Measurements from ENCODE around the gene GRAMD2B. TPM values are rescaled to one million over a fixed set of nuclear protein-coding genes. Genes with fewer than 3 reads are reported as not detected.

GRAMD2B gene
- polyA plus RNA-seq, 4 donors, result 13.7 to 39.1 (median 20.4) TPM

DNA sequence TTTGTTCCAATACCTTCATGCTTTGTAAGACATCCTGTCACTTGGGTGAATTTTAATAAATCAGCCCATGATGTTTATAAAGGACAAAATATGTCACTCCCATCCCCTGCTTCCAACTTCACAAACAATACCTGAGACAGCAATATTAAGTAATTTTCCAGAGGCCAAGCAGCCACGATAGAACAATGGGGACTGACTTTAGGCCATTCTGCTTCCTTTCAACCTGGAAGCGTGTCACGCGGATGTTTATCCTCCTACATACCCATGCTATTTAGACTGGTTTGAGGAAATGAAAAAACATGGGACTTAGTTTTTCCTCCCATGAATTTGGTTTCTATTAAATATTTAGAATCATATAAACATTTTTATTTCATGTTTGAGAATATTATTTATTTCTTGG is 82.9 kb downstream of the GRAMD2B start:
- DNase-seq, result no peak
- Histone ChIP-seq H3K36me3 (ENCODE audit: control insufficient read depth in 3 of 3, insufficient read depth in 2 of 3, low read depth in 1 of 3, low read length in 3 of 3) (no peaks in the 10 kb centered on the region), H3K27me3 (ENCODE audit: control insufficient read depth in 3 of 3, insufficient read depth in 3 of 3, low read length in 3 of 3) (no peaks in the 10 kb centered on the region), H3K4me1 (ENCODE audit: control insufficient read depth in 3 of 3, insufficient read depth in 2 of 3, low read depth in 1 of 3, low read length in 2 of 3) (peaks cover 0 to 5% (median 0%) of the 10 kb centered on the region in 3 donors), H3K4me3 (ENCODE audit: low read depth in 1 of 3, low read length in 3 of 3) (no peak overlapping the region), H3K27ac (ENCODE audit: low read depth in 1 of 3, low read length in 2 of 3) (no peak overlapping the region), H3K9me3 (ENCODE audit: control insufficient read depth in 2 of 2, insufficient read depth in 1 of 2, low read depth in 1 of 2, low read length in 1 of 2) (no peaks in the 10 kb centered on the region)
- no peak for FAIRE-seq
- WGBS, 3 donors, result 81 to 90% (median 86%) methylated on average over 4 of the region's 4 CpGs

DNA sequence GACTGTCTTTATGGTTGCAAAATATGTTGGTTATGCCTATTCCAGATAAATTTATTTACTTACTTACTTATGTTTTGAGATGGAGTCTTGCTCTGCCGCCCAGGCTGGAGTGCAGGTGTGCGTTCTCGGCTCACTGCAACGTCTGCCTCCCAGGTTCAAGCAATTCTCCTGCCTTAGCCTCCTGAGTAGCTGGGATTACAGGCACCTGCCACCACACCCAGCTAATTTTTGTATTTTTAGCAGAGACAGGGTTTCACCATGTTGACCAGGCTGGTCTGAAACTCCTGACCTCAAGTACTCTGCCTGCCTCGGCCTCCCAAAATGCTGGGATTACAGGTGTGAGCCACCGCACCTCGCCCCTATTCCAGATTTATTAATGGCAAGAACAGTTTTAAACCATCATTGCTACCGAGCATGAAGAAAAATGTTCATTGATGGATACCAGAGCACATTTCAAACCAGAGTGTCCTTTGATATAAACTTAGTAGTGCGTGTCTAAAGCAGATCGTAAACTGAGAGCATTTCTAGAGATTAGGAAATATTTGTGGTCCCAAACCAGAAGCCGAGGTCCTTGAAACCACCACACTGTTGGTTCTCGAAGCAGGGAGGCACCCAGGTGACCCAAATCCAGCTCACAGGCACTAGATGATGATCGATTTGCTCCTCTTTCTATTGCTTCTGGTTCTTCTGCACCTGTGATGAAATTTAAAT is 85.2 kb downstream of the GRAMD2B start:
- H3K36me3 ChIP-seq (ENCODE audit: control insufficient read depth in 3 of 3, insufficient read depth in 2 of 3, low read depth in 1 of 3, low read length in 3 of 3), result no peaks in the 10 kb centered on the region
- H3K4me1 ChIP-seq (ENCODE audit: control insufficient read depth in 3 of 3, insufficient read depth in 2 of 3, low read depth in 1 of 3, low read length in 2 of 3), result peaks cover 0 to 5% (median 0%) of the 10 kb centered on the region in 3 donors
- H3K4me3 ChIP-seq (ENCODE audit: low read depth in 1 of 3, low read length in 3 of 3), result no peak overlapping the region
- no peak for FAIRE-seq
- no peaks in the 10 kb centered on the region for H3K9me3 ChIP-seq (ENCODE audit: control insufficient read depth in 2 of 2, insufficient read depth in 1 of 2, low read depth in 1 of 2, low read length in 1 of 2)
- 84 to 89% (median 86%) methylated on average over 13 of the region's 13 CpGs for WGBS, 3 donors
- H3K27ac ChIP-seq (ENCODE audit: low read depth in 1 of 3, low read length in 2 of 3), result peak overlapping the region in 2 of 3 donors; percentile 8 to 97
- H3K27me3 ChIP-seq (ENCODE audit: control insufficient read depth in 3 of 3, insufficient read depth in 3 of 3, low read length in 3 of 3), result no peaks in the 10 kb centered on the region
- no peak for DNase-seq

DNA sequence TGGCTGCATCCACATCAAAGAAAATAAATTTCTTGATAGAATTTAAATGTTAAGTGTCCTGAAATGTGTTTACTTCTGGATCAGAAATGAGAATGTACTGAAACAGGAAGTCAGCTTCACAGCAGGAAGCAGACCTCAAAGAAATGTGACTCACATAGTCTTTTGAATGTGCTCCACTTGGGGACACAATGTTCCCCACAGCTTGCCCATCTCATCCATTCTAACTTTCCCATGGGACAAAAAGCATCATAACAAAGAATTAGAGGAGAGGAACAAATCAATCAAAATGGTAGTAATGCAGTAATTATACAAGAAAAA is 85.7 kb downstream of the GRAMD2B start:
- Histone ChIP-seq H3K27ac (ENCODE audit: low read depth in 1 of 3, low read length in 2 of 3) (peak overlapping the region in 1 of 3 donors; percentile 97), H3K27me3 (ENCODE audit: control insufficient read depth in 3 of 3, insufficient read depth in 3 of 3, low read length in 3 of 3) (no peaks in the 10 kb centered on the region), H3K4me3 (ENCODE audit: low read depth in 1 of 3, low read length in 3 of 3) (no peak overlapping the region), H3K9me3 (ENCODE audit: control insufficient read depth in 2 of 2, insufficient read depth in 1 of 2, low read depth in 1 of 2, low read length in 1 of 2) (no peaks in the 10 kb centered on the region), H3K4me1 (ENCODE audit: control insufficient read depth in 3 of 3, insufficient read depth in 2 of 3, low read depth in 1 of 3, low read length in 2 of 3) (peaks cover 0 to 5% (median 0%) of the 10 kb centered on the region in 3 donors), H3K36me3 (ENCODE audit: control insufficient read depth in 3 of 3, insufficient read depth in 2 of 3, low read depth in 1 of 3, low read length in 3 of 3) (no peaks in the 10 kb centered on the region)
- no peak for FAIRE-seq
- DNase-seq, result peak in 1 of 2 donors; percentile 48

DNA sequence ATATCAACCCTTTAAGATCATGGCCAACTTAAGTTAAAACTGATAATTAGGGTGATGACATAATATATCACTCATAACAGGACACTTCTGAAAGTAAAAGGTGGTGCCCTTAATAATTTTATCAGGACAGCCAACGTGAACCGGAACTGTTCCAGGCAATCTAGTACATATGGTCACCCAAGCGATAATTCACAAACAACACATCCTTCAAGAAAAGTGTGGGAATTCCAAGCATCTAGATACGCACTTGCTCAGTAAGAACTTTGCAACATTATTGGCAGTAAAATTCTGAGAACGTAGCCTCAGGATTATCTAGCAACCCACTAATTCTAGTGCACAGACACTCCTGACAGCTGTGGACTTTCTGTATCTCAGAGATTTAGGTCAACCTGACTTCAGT is 86.1 kb downstream of the GRAMD2B start:
- Histone ChIP-seq H3K36me3 (ENCODE audit: control insufficient read depth in 3 of 3, insufficient read depth in 2 of 3, low read depth in 1 of 3, low read length in 3 of 3) (no peaks in the 10 kb centered on the region), H3K27ac (ENCODE audit: low read depth in 1 of 3, low read length in 2 of 3) (peak overlapping the region in 1 of 3 donors; percentile 82), H3K4me3 (ENCODE audit: low read depth in 1 of 3, low read length in 3 of 3) (no peak overlapping the region), H3K9me3 (ENCODE audit: control insufficient read depth in 2 of 2, insufficient read depth in 1 of 2, low read depth in 1 of 2, low read length in 1 of 2) (no peaks in the 10 kb centered on the region), H3K27me3 (ENCODE audit: control insufficient read depth in 3 of 3, insufficient read depth in 3 of 3, low read length in 3 of 3) (no peaks in the 10 kb centered on the region), H3K4me1 (ENCODE audit: control insufficient read depth in 3 of 3, insufficient read depth in 2 of 3, low read depth in 1 of 3, low read length in 2 of 3) (peaks cover 0 to 5% (median 0%) of the 10 kb centered on the region in 3 donors)
- no peak for FAIRE-seq
- 82 to 88% (median 86%) methylated on average over 5 of the region's 5 CpGs for WGBS, 3 donors
- no peak for DNase-seq

DNA sequence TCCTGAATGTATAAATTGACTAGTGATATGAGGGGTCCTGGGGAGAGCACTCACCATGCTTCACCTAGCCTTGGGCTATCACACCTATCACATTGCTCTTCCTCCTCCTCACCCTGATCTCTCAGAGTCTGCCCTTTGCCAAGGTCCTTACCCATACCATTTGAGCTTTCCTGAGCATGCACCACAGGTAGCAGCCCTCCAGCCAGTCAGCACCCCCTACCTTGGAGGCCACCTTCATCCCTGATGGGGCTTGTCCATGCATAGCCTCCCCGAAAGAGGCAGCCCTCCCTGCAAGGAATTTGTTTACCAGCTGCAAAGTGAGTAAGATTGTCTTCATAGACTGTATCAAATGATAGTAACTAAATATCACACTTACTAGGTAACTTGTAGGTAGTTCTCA is 88.8 kb downstream of the GRAMD2B start:
- H3K27ac ChIP-seq (ENCODE audit: low read depth in 1 of 3, low read length in 2 of 3), result no peak overlapping the region
- FAIRE-seq (no peak), DNase-seq (no peak)
- WGBS, 3 donors, result 90 to 100% (median 97%) methylated on average over 1 of the region's 1 CpG
- H3K27me3 ChIP-seq (ENCODE audit: control insufficient read depth in 3 of 3, insufficient read depth in 3 of 3, low read length in 3 of 3), result no peaks in the 10 kb centered on the region
- peaks cover 0 to 5% (median 0%) of the 10 kb centered on the region in 3 donors for H3K4me1 ChIP-seq (ENCODE audit: control insufficient read depth in 3 of 3, insufficient read depth in 2 of 3, low read depth in 1 of 3, low read length in 2 of 3)
- H3K36me3 ChIP-seq (ENCODE audit: control insufficient read depth in 3 of 3, insufficient read depth in 2 of 3, low read depth in 1 of 3, low read length in 3 of 3), result no peaks in the 10 kb centered on the region
- no peak overlapping the region for H3K4me3 ChIP-seq (ENCODE audit: low read depth in 1 of 3, low read length in 3 of 3)
- H3K9me3 ChIP-seq (ENCODE audit: control insufficient read depth in 2 of 2, insufficient read depth in 1 of 2, low read depth in 1 of 2, low read length in 1 of 2), result no peaks in the 10 kb centered on the region

DNA sequence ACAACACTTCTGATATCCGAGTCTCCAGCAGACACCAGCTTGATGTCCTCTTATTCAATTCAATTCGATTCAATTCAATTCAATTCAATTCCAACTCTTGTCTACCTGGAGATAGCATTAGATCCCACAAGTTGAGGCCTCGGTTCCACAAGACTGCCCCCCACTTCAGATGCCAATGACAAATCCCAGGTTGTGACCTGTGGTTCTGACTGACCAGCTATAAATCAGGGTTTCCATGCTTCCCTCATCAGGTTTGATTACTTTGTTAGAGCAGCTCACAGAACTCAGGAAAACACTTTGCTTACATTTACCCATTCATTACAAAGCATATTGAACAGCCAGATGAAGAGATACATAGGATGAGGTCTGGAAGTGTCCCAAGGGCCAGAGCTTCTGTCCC is 89.2 kb downstream of the GRAMD2B start:
- DNase-seq (no peak), FAIRE-seq (no peak)
- no peak overlapping the region for H3K4me3 ChIP-seq (ENCODE audit: low read depth in 1 of 3, low read length in 3 of 3)
- peaks cover 0 to 5% (median 0%) of the 10 kb centered on the region in 3 donors for H3K4me1 ChIP-seq (ENCODE audit: control insufficient read depth in 3 of 3, insufficient read depth in 2 of 3, low read depth in 1 of 3, low read length in 2 of 3)
- H3K27me3 ChIP-seq (ENCODE audit: control insufficient read depth in 3 of 3, insufficient read depth in 3 of 3, low read length in 3 of 3), result no peaks in the 10 kb centered on the region
- no peaks in the 10 kb centered on the region for H3K36me3 ChIP-seq (ENCODE audit: control insufficient read depth in 3 of 3, insufficient read depth in 2 of 3, low read depth in 1 of 3, low read length in 3 of 3)
- WGBS, 3 donors, result 88 to 91% (median 90%) methylated on average over 3 of the region's 3 CpGs
- no peaks in the 10 kb centered on the region for H3K9me3 ChIP-seq (ENCODE audit: control insufficient read depth in 2 of 2, insufficient read depth in 1 of 2, low read depth in 1 of 2, low read length in 1 of 2)
- peak overlapping the region in 1 of 3 donors; percentile 18 for H3K27ac ChIP-seq (ENCODE audit: low read depth in 1 of 3, low read length in 2 of 3)

DNA sequence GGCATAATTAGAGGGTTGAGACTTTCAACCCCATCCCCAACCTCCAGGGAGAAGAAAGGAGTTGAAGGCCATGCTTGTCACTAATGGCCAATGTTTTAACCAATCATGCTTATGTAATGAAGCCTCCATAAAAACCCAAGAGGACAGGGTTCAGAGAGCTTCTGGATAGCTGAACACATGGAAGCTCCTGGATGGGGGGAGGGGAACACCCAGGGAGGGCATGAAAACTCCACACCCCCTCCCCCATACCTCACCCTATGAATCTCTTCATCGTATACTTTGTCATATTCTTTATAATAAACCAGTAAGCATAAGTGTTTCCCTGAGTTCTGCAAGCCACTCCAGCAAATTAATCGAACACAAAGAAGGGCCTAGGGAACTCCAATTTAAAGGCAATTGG is 90.1 kb downstream of the GRAMD2B start:
- no peak overlapping the region for H3K4me3 ChIP-seq (ENCODE audit: low read depth in 1 of 3, low read length in 3 of 3)
- H3K9me3 ChIP-seq (ENCODE audit: control insufficient read depth in 2 of 2, insufficient read depth in 1 of 2, low read depth in 1 of 2, low read length in 1 of 2), result no peaks in the 10 kb centered on the region
- 74 to 91% (median 84%) methylated on average over 2 of the region's 2 CpGs for WGBS, 3 donors
- peak overlapping the region in 1 of 3 donors; percentile 45 for H3K27ac ChIP-seq (ENCODE audit: low read depth in 1 of 3, low read length in 2 of 3)
- no peaks in the 10 kb centered on the region for H3K27me3 ChIP-seq (ENCODE audit: control insufficient read depth in 3 of 3, insufficient read depth in 3 of 3, low read length in 3 of 3)
- no peak for FAIRE-seq
- peaks cover 0 to 5% (median 0%) of the 10 kb centered on the region in 3 donors for H3K4me1 ChIP-seq (ENCODE audit: control insufficient read depth in 3 of 3, insufficient read depth in 2 of 3, low read depth in 1 of 3, low read length in 2 of 3)
- no peaks in the 10 kb centered on the region for H3K36me3 ChIP-seq (ENCODE audit: control insufficient read depth in 3 of 3, insufficient read depth in 2 of 3, low read depth in 1 of 3, low read length in 3 of 3)
- DNase-seq, result no peak

DNA sequence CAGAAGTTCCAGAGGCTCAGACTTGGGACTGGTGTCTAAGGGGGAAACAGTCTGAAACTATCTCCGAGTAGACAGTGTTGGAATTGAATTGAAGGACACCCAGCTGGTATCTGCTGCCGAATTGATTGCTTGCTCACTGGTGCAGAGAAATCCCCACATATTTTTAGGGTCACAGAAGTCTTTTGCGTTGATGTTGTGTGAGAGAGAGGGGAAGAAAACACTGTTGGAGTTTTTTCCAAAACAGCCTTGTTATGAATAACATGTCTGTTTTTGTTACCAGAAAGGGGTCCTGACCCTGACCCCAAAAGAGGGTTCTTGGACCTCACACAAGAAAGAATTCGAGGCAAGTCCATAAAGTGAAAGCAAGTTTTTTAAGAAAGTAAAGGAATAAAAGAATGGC is 90.5 kb downstream of the GRAMD2B start:
- no peak for DNase-seq
- WGBS, 3 donors, result 63 to 84% (median 81%) methylated on average over 4 of the region's 4 CpGs
- Histone ChIP-seq H3K4me1 (ENCODE audit: control insufficient read depth in 3 of 3, insufficient read depth in 2 of 3, low read depth in 1 of 3, low read length in 2 of 3) (peaks cover 0 to 5% (median 0%) of the 10 kb centered on the region in 3 donors), H3K36me3 (ENCODE audit: control insufficient read depth in 3 of 3, insufficient read depth in 2 of 3, low read depth in 1 of 3, low read length in 3 of 3) (no peaks in the 10 kb centered on the region), H3K27ac (ENCODE audit: low read depth in 1 of 3, low read length in 2 of 3) (peak overlapping the region in 1 of 3 donors; percentile 45), H3K4me3 (ENCODE audit: low read depth in 1 of 3, low read length in 3 of 3) (no peak overlapping the region), H3K27me3 (ENCODE audit: control insufficient read depth in 3 of 3, insufficient read depth in 3 of 3, low read length in 3 of 3) (no peaks in the 10 kb centered on the region), H3K9me3 (ENCODE audit: control insufficient read depth in 2 of 2, insufficient read depth in 1 of 2, low read depth in 1 of 2, low read length in 1 of 2) (no peaks in the 10 kb centered on the region)
- FAIRE-seq, result no peak

DNA sequence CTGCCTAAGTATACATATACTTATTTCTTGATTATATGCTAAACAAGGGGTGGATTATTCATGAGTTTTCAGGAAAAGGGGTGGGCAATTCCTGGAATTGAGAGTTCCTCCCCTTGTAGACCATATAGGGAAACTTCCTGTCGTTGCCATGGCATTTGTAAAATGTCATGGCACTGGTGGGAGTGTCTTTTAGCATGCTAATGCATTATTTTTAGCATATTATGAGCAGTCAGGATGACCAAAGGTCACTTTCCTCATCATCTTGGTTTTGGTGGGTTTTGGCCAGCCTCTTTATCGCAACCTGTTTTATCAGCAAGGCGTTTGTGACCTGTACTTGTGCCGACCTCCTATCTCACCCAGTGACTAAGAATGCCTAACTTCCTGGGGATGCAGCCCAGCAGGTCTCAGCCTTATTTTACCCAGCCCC is 90.9 kb downstream of the GRAMD2B start:
- H3K9me3 ChIP-seq (ENCODE audit: control insufficient read depth in 2 of 2, insufficient read depth in 1 of 2, low read depth in 1 of 2, low read length in 1 of 2), result no peaks in the 10 kb centered on the region
- peak overlapping the region in 1 of 3 donors; percentile 31 for H3K27ac ChIP-seq (ENCODE audit: low read depth in 1 of 3, low read length in 2 of 3)
- FAIRE-seq (no peak), DNase-seq (no peak)
- H3K27me3 ChIP-seq (ENCODE audit: control insufficient read depth in 3 of 3, insufficient read depth in 3 of 3, low read length in 3 of 3), result no peaks in the 10 kb centered on the region
- H3K36me3 ChIP-seq (ENCODE audit: control insufficient read depth in 3 of 3, insufficient read depth in 2 of 3, low read depth in 1 of 3, low read length in 3 of 3), result no peaks in the 10 kb centered on the region
- WGBS, 3 donors, result 65 to 75% (median 66%) methylated on average over 4 of the region's 4 CpGs
- peaks cover 0 to 5% (median 0%) of the 10 kb centered on the region in 3 donors for H3K4me1 ChIP-seq (ENCODE audit: control insufficient read depth in 3 of 3, insufficient read depth in 2 of 3, low read depth in 1 of 3, low read length in 2 of 3)
- no peak overlapping the region for H3K4me3 ChIP-seq (ENCODE audit: low read depth in 1 of 3, low read length in 3 of 3)

All from small intestine (tissue), 7 donors.